Lower leg skin (tissue), 3 donors: ENCODE data around the gene TOGARAM2.

Experiments used
- POLR2A ChIP-seq, 2 donors: fragments of 450-650 bp; IDR thresholded peaks; one replicate each; pipeline ENCODE4 v1.6.1; 2016 to 2017; ENCODE audit warnings: antibody characterized with exemption in 2 of 2, mild to moderate bottlenecking in 1 of 2, moderate library complexity in 1 of 2
- TF ChIP-seq, protein P1 (sequence below), 3 donors: fragments of 450-650 bp; IDR thresholded peaks; one replicate each; pipeline ENCODE4 v1.5.1; 2016; ENCODE audit warnings: antibody characterized with exemption in 3 of 3, mild to moderate bottlenecking in 3 of 3, moderate library complexity in 2 of 3

DNA sequence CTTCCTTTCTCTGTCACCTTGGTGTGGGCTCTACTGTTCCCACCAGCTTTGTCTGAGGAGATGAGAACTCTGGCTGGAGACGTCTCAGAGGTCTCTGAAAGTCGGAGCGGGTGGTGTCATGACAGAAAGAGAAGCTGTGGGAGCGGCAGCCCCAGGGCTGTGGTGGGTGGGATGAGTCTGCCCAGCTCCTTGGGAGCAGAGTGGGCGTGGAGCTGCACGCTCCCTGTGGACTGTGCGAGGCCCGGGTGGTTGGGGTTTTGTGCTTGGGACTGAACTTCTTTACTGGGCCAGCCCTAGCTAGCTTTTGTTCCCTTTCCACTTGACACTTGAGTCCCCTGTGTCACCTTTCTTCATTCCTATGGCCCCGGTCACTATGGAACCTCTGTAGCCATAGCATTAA, 10.4 kb downstream of the TOGARAM2 start:
- TF ChIP-seq, protein P1, sequence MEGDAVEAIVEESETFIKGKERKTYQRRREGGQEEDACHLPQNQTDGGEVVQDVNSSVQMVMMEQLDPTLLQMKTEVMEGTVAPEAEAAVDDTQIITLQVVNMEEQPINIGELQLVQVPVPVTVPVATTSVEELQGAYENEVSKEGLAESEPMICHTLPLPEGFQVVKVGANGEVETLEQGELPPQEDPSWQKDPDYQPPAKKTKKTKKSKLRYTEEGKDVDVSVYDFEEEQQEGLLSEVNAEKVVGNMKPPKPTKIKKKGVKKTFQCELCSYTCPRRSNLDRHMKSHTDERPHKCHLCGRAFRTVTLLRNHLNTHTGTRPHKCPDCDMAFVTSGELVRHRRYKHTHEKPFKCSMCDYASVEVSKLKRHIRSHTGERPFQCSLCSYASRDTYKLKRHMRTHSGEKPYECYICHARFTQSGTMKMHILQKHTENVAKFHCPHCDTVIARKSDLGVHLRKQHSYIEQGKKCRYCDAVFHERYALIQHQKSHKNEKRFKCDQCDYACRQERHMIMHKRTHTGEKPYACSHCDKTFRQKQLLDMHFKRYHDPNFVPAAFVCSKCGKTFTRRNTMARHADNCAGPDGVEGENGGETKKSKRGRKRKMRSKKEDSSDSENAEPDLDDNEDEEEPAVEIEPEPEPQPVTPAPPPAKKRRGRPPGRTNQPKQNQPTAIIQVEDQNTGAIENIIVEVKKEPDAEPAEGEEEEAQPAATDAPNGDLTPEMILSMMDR (IDR thresholded peaks at IDR 0.05) = no peak
- TF ChIP-seq POLR2A (IDR thresholded peaks at IDR 0.05) = no peak
